ENCODE measurements around the gene CALD1. TPM values are rescaled to one million over a fixed set of nuclear protein-coding genes. Genes with fewer than 3 reads are reported as not detected.

The CALD1 gene
- total and polyA plus RNA-seq, 7 donors: 16.8 to 59.5 (median 25.0) TPM

DNA sequence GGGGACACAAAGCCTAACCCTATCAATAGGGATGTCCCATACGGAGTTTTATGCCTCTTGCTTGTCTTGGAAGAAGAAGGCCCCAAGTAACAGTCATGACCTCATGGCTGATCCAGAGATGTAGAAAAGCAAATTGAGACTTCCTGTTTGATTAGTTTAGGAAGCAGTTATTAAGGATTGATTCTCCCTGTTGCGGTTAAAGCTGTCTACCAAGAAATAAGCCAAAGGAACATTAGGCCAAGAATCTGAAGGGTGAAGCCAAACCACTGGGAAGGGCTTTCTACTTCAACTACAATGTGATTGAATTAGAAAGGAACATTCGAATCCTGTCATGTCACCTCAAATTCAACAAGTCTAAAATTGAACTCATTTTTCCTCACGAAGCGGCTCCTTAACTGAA lies 146.3 kb downstream of the CALD1 start:
- intact Hi-C loops (cut with DNase I): no loop called here

GRCh38 chr7:134926396-134926795 lies 147.0 kb downstream of the CALD1 start:
- intact Hi-C loops (cut with DNase I): no loop called here
- Histone ChIP-seq H3K9me3 (no peaks in the 10 kb centered on the region), H3K4me3 (no peak overlapping the region), H3K4me1 (peaks cover 3% of the 10 kb centered on the region), H3K36me3 (ENCODE audit: insufficient read depth in 1 of 2, low read depth in 1 of 2) (peaks cover 0 to 3% of the 10 kb centered on the region in 2 donors), H3K27ac (no peak overlapping the region), H3K27me3 (ENCODE audit: insufficient read depth in 3 of 3, low read length in 2 of 3) (no peaks in the 10 kb centered on the region)
- DNase-seq: no peak
- ATAC-seq: no peak
- 94 to 99% (median 95%) methylated on average over 1 of the region's 1 CpG for WGBS, 3 donors
- no peak for TF ChIP-seq CTCF (IDR thresholded peaks at IDR 0.05)

More for the DNA sequence above, 146.3 kb downstream of the CALD1 start:
- Histone ChIP-seq H3K4me3 (no peak overlapping the region), H3K36me3 (ENCODE audit: insufficient read depth in 1 of 2, low read depth in 1 of 2) (peaks cover 0 to 3% of the 10 kb centered on the region in 2 donors), H3K4me1 (no peaks in the 10 kb centered on the region), H3K27ac (no peak overlapping the region), H3K27me3 (ENCODE audit: insufficient read depth in 3 of 3, low read length in 2 of 3) (no peaks in the 10 kb centered on the region), H3K9me3 (no peaks in the 10 kb centered on the region)
- no peak for ATAC-seq
- no peak for DNase-seq
- TF ChIP-seq CTCF (IDR thresholded peaks at IDR 0.05): no peak
- WGBS, 3 donors: 86 to 89% (median 87%) methylated on average over 5 of the region's 5 CpGs

DNA sequence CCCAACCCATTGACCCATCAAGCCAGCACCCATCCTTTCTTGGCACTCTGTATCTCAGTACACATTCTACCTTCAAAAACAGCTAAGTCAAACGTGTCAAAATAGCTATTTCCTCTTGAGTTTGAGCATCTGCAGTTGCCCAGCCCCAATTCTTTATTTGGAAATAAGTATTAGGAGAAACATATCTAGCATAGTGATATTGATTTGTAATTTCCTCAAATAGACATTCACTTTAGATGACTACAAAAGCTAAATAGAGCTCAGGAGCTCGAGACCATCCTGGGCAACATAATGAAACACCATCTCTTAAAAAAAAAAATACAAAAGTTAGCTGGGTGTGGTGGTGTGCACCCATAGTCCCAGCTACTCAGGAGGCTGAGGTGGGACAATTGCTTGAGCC lies 147.6 kb downstream of the CALD1 start:
- Histone ChIP-seq H3K27ac (no peak overlapping the region), H3K4me1 (peaks cover 3% of the 10 kb centered on the region), H3K9me3 (no peaks in the 10 kb centered on the region), H3K4me3 (no peak overlapping the region), H3K36me3 (ENCODE audit: insufficient read depth in 1 of 2, low read depth in 1 of 2) (peaks cover 0 to 3% of the 10 kb centered on the region in 2 donors), H3K27me3 (ENCODE audit: insufficient read depth in 3 of 3, low read length in 2 of 3) (no peaks in the 10 kb centered on the region)
- intact Hi-C loops (cut with DNase I): no loop called here
- DNase-seq (no peak), ATAC-seq (no peak)
- 55 to 69% (median 69%) methylated on average over 2 of the region's 2 CpGs for WGBS, 3 donors
- TF ChIP-seq CTCF (IDR thresholded peaks at IDR 0.05): no peak

DNA sequence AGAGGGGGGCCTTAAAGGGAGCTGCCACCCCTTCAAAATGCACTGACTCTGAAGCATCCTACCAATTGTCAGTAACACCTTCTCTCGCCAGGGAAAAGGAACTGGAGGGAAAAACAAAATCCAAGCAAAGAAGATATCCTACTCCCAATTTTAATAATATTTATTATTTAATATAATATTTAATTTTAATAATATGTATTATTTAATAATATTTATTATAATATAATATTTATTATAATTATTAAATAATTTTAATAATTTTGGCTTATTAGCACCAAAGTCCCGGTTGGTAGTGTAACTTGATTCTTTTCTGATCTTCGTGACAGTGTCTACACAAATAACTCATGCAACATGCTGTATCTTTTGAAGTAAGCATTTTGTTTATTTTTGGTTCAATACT lies 148.3 kb downstream of the CALD1 start:
- Histone ChIP-seq H3K36me3 (ENCODE audit: insufficient read depth in 1 of 2, low read depth in 1 of 2) (peaks cover 0 to 3% of the 10 kb centered on the region in 2 donors), H3K4me3 (no peak overlapping the region), H3K4me1 (peaks cover 3% of the 10 kb centered on the region), H3K27me3 (ENCODE audit: insufficient read depth in 3 of 3, low read length in 2 of 3) (no peaks in the 10 kb centered on the region), H3K27ac (no peak overlapping the region), H3K9me3 (no peaks in the 10 kb centered on the region)
- DNase-seq: no peak
- ATAC-seq: no peak
- whole genome bisulfite sequencing, 3 donors: 84 to 96% (median 91%) methylated on average over 3 of the region's 3 CpGs
- TF ChIP-seq CTCF (IDR thresholded peaks at IDR 0.05): no peak
- intact Hi-C loops (cut with DNase I): no loop called here

- Histone ChIP-seq H3K4me1 (peaks cover 3% of the 10 kb centered on the region), H3K36me3 (ENCODE audit: insufficient read depth in 1 of 2, low read depth in 1 of 2) (peaks cover 0 to 3% of the 10 kb centered on the region in 2 donors), H3K9me3 (no peaks in the 10 kb centered on the region), H3K27me3 (ENCODE audit: insufficient read depth in 3 of 3, low read length in 2 of 3) (no peaks in the 10 kb centered on the region), H3K27ac (no peak overlapping the region), H3K4me3 (no peak overlapping the region)
- ATAC-seq (no peak), DNase-seq (no peak)
- intact Hi-C loops (cut with DNase I): no loop called here
- no peak for TF ChIP-seq CTCF (IDR thresholded peaks at IDR 0.05)
- WGBS, 3 donors: 96 to 97% (median 97%) methylated on average over 18 of the region's 18 CpGs
Observed at GRCh38 chr7:134928554-134928953, 149.1 kb downstream of the CALD1 start.

Measured in psoas muscle (tissue), 8 donors.